ENCODE results near the gene NEDD1.

DNA sequence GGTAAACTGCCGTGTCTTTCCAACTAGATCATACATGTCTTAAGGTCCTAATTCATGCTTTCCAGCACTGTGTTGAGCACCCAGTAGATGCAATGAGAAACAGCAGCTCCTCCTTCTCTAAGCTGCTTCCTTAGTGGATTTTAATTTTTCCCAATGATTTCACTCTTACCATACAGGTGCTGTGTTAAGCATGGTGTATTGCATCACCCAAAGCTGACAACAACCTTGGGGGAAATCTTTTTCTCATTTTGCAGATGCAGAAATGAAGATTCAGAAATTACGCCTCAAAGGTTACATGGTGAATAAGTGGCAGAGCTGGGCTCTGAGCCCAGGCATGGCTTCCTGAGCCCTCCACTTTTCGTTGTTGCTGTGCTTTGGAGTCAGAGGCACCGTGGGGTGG, 75.6 kb downstream of the NEDD1 start:
- TF ChIP-seq CTCF (conservative IDR thresholded peaks at IDR 0.05; ENCODE audit: low read depth, low read length) (no peak), EZH2 (IDR thresholded peaks at IDR 0.05; ENCODE audit: borderline replicate concordance, low read depth, low read length, poor library complexity, severe bottlenecking) (no peak)

Measured in A673 (cell line).